GM21515 (cell line): ENCODE results near the gene SNX12.
"Not testable (repeated sequence)": the region's sequence is repeated elsewhere in the genome, so short reads cannot be mapped to it uniquely, and the experiment has no call there.

ENCODE experiments used
- ATAC-seq: cut with Tn5 transposase; IDR thresholded peaks from one replicate; pipeline ENCODE4 v1.9.1; 2021; ENCODE audit not compliant: unreplicated experiment

The SNX12 gene

GRCh38 chrX:71095033-71095432, 26.9 kb upstream of the SNX12 start:
- ATAC-seq: no peak

GRCh38 chrX:71091263-71091662, 23.1 kb upstream of the SNX12 start:
- no peak for ATAC-seq

GRCh38 chrX:71085900-71086299, 17.8 kb upstream of the SNX12 start:
- no peak for ATAC-seq

- no peak for ATAC-seq
These were observed 14.7 kb upstream of the SNX12 start for GRCh38 chrX:71082822-71083221.

- ATAC-seq: no peak
These were observed 14.1 kb upstream of the SNX12 start for GRCh38 chrX:71082124-71082647.

- no peak for ATAC-seq
These were observed 13.4 kb upstream of the SNX12 start for GRCh38 chrX:71081330-71082123.

- no peak for ATAC-seq
These were observed 2.4 kb upstream of the SNX12 start for GRCh38 chrX:71070531-71070930.

GRCh38 chrX:71067712-71068043, 456 bp downstream of the SNX12 start:
- no peak for ATAC-seq

- no peak for ATAC-seq
These were observed 1.0 kb downstream of the SNX12 start for GRCh38 chrX:71067089-71067488.

GRCh38 chrX:71060127-71060526, 8.0 kb downstream of the SNX12 start:
- no peak for ATAC-seq

GRCh38 chrX:71057848-71058530, 10.1 kb downstream of the SNX12 start:
- no peak for ATAC-seq

GRCh38 chrX:71056867-71057266, 11.3 kb downstream of the SNX12 start:
- ATAC-seq: no peak

GRCh38 chrX:71053217-71053621, 14.9 kb downstream of the SNX12 start:
- ATAC-seq: peak; percentile 98

GRCh38 chrX:71052721-71053120, 15.4 kb downstream of the SNX12 start:
- peak; percentile 23 for ATAC-seq

- not testable (repeated sequence) for ATAC-seq
These were observed 20.2 kb downstream of the SNX12 start for GRCh38 chrX:71047891-71048290.

- ATAC-seq: no peak
These were observed 50.7 kb downstream of the SNX12 start for GRCh38 chrX:71017396-71017939.
